Activated CD4-positive, CD25-positive, alpha-beta regulatory T cell (primary cell): ENCODE data around the gene SHOX.
"Not testable (repeated sequence)": the region's sequence is repeated elsewhere in the genome, so short reads cannot be mapped to it uniquely, and the experiment has no call there.

ENCODE experiments used
- DNase-seq, 4 experiments: peaks; one replicate each; lab custom pipeline; 2025; lab: John Stamatoyannopoulos, UW

SHOX gene

GRCh38 chrX:630612-631496 lies at the start of gene SHOX:
SHOX (plus strand) TSS chrX:630791; CDS start chrX:630898, 107 bp downstream.
- no peak for DNase-seq

GRCh38 chrX:581066-581465 lies 49.5 kb upstream of the SHOX start:
- DNase-seq: no peak

- DNase-seq: no peak
These were observed 48.8 kb upstream of the SHOX start for GRCh38 chrX:581720-582298.

- DNase-seq: no peak
These were observed 46.0 kb upstream of the SHOX start for GRCh38 chrX:584572-584971.

GRCh38 chrX:585115-585808 lies 45.3 kb upstream of the SHOX start:
- no peak for DNase-seq

- no peak for DNase-seq
These were observed 44.2 kb upstream of the SHOX start for GRCh38 chrX:586351-586750.

- DNase-seq: not testable (repeated sequence)
These were observed 41.3 kb upstream of the SHOX start for GRCh38 chrX:589261-589660.

- no peak for DNase-seq
These were observed 39.7 kb upstream of the SHOX start for GRCh38 chrX:590693-591404.

GRCh38 chrX:599837-600715 lies 30.5 kb upstream of the SHOX start:
- DNase-seq: no peak

GRCh38 chrX:603029-603428 lies 27.6 kb upstream of the SHOX start:
- not testable (repeated sequence) for DNase-seq

GRCh38 chrX:604616-605015 lies 26.0 kb upstream of the SHOX start:
- DNase-seq: not testable (repeated sequence)

GRCh38 chrX:608088-608487 lies 22.5 kb upstream of the SHOX start:
- DNase-seq: not testable (repeated sequence)

- DNase-seq: no peak
These were observed 16.5 kb upstream of the SHOX start for GRCh38 chrX:614136-614535.

GRCh38 chrX:617401-617800 lies 13.2 kb upstream of the SHOX start:
- DNase-seq: no peak

- DNase-seq: no peak
These were observed 12.7 kb upstream of the SHOX start for GRCh38 chrX:617891-618290.

- not testable (repeated sequence) for DNase-seq
These were observed 12.3 kb upstream of the SHOX start for GRCh38 chrX:618304-618703.

GRCh38 chrX:618761-619450 lies 11.7 kb upstream of the SHOX start:
- DNase-seq: no peak

GRCh38 chrX:619451-619811 lies 11.2 kb upstream of the SHOX start:
- DNase-seq: no peak

GRCh38 chrX:619812-620531 lies 10.6 kb upstream of the SHOX start:
- no peak for DNase-seq
